RWPE1 (cell line): Measurements from ENCODE around the gene TWNK.

Experiments used
- CTCF ChIA-PET: fragments of 350-600 bp; sonication (Branson Sonifier 250); formaldehyde crosslinking; extraction: SDS; loops from one replicate; lab custom pipeline; 2021; lab: Yijun Ruan, JAX
- POLR2A ChIA-PET: fragments of 400-600 bp; formaldehyde crosslinking; extraction: SDS; loops from one replicate; lab custom pipeline; 2020; ENCODE audit warnings: antibody characterized with exemption; ENCODE audit not compliant: low non-redundant PET; lab: Yijun Ruan, JAX
- DNase-seq: peaks from one replicate; pipeline ENCODE4 v3.0.0; 2012; ENCODE audit warnings: low spot score
- H3K27ac ChIP-seq: fragments of 450-650 bp; 2 replicates; pipeline ENCODE4 v1.5.1; 2017
- CTCF ChIP-seq: fragments of 450-650 bp; conservative IDR thresholded peaks from 2 replicates; pipeline ENCODE4 v1.5.1; 2017; ENCODE audit warnings: low read depth, mild to moderate bottlenecking

The TWNK gene

GRCh38 chr10:101021692-101022251, 34.4 kb downstream of the TWNK start:
- CTCF ChIA-PET, result no interaction called here
- H3K27ac ChIP-seq, result no peak overlapping the region
- no peak for DNase-seq
- POLR2A ChIA-PET, result no interaction called here
- no peak for TF ChIP-seq CTCF

- DNase-seq, result no peak
- CTCF ChIA-PET, result interaction anchor here (0.6 kb wide), 1 partner anchor 24 kb away, joined by 3 read pairs; no protein-coding TSS in a partner anchor
- H3K27ac ChIP-seq, result no peak overlapping the region
- POLR2A ChIA-PET, result no interaction called here
- no peak for TF ChIP-seq CTCF
These were observed 35.8 kb downstream of the TWNK start for GRCh38 chr10:101022967-101023705.

- H3K27ac ChIP-seq, result no peak overlapping the region
- TF ChIP-seq CTCF, result no peak
- ChIA-PET POLR2A (interaction anchor here (0.6 kb wide), 1 partner anchor 9 kb away, joined by 3 read pairs; no protein-coding TSS in a partner anchor), CTCF (interaction anchor here (0.7 to 2.7 kb wide), 6 partner anchors 8 to 68 kb away, joined by 3 to 11 read pairs (median 3); partner anchors contain the start of gene KAZALD1)
- no peak for DNase-seq
These were observed 39.9 kb downstream of the TWNK start for GRCh38 chr10:101027106-101027720.

GRCh38 chr10:101028446-101029337, 41.3 kb downstream of the TWNK start:
- POLR2A ChIA-PET, result interaction anchor here (1.3 to 1.6 kb wide), 2 partner anchors 14 to 32 kb away, joined by 3 to 5 read pairs; no protein-coding TSS in a partner anchor
- H3K27ac ChIP-seq, result peak overlapping the region; percentile 56
- DNase-seq, result no peak
- CTCF ChIA-PET, result interaction anchor here (0.6 to 2.7 kb wide), 6 partner anchors 10 to 32 kb away, joined by 3 to 8 read pairs (median 4); no protein-coding TSS in a partner anchor
- no peak for TF ChIP-seq CTCF

- CTCF ChIA-PET, result interaction anchor here (0.6 to 1.6 kb wide), 9 partner anchors 11 to 33 kb away, joined by 3 to 8 read pairs (median 4); partner anchors contain the start of gene LZTS2
- DNase-seq, result no peak
- POLR2A ChIA-PET, result interaction anchor here (1.3 to 1.6 kb wide), 2 partner anchors 13 to 31 kb away, joined by 3 to 5 read pairs; no protein-coding TSS in a partner anchor
- no peak for TF ChIP-seq CTCF
- H3K27ac ChIP-seq, result peak overlapping the region; percentile 99
These were observed 42.4 kb downstream of the TWNK start for GRCh38 chr10:101029520-101030295.
